ENCODE data around the gene BYSL. TPM values are rescaled to one million over a fixed set of nuclear protein-coding genes. Genes with fewer than 3 reads are reported as not detected.

Gene BYSL
- total and polyA plus RNA-seq, 9 of the 15 experiments (the other 6 are each of a cell fraction or from before 2014, with no cell fraction given): 22.2 to 92.3 (median 53.4) TPM

DNA sequence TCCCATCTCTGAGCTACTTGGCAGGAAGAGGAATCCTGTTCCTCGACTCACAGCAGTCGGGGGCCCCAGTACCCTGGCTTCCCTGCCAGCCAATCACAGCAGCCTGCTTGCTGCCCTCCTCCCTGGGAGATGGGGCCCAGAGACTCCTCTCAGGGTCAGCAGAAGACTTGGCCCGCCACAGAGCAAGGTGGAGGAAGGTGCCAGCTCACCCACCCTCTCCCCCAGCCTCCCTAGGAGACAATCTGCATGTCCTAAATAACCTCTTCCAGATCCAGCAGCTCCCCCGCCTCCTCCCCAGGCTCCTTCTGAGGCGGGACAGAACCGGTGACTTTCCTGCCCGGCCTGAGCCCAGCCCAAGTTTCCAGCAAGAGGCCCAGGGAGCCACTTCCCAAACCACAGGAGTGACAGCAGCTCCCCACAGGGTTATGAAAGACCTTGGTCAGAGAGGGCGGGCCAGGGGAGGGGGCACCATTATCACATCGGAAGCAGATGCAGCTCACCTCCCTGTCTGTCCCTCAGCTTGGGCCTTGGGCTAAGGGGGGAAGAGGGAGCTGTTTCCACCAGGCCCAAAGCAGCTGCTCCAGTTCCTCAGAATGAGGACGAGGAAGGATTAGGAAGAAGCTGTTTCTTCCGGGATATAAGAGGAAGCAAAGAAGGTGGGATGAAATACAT lies 18.0 kb downstream of the BYSL start (continued):
- TF ChIP-seq, protein P1, sequence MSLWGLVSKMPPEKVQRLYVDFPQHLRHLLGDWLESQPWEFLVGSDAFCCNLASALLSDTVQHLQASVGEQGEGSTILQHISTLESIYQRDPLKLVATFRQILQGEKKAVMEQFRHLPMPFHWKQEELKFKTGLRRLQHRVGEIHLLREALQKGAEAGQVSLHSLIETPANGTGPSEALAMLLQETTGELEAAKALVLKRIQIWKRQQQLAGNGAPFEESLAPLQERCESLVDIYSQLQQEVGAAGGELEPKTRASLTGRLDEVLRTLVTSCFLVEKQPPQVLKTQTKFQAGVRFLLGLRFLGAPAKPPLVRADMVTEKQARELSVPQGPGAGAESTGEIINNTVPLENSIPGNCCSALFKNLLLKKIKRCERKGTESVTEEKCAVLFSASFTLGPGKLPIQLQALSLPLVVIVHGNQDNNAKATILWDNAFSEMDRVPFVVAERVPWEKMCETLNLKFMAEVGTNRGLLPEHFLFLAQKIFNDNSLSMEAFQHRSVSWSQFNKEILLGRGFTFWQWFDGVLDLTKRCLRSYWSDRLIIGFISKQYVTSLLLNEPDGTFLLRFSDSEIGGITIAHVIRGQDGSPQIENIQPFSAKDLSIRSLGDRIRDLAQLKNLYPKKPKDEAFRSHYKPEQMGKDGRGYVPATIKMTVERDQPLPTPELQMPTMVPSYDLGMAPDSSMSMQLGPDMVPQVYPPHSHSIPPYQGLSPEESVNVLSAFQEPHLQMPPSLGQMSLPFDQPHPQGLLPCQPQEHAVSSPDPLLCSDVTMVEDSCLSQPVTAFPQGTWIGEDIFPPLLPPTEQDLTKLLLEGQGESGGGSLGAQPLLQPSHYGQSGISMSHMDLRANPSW (CRISPR knock-in tag; IDR thresholded peaks at IDR 0.05): 0 out of 2 replicates have a peak, but pooled peaks have one; percentile 16
- TF ChIP-seq ZNF644 (tag; IDR thresholded peaks at IDR 0.05; ENCODE audit: low read depth) (no peak), HMG20B (CRISPR knock-in tag; IDR thresholded peaks at IDR 0.05) (no peak), HIVEP1 (CRISPR knock-in tag; IDR thresholded peaks at IDR 0.05) (no peak), RBFOX2 (IDR thresholded peaks at IDR 0.05; ENCODE audit: low read depth, low read length) (peak; percentile 58; the same call in 1 of the 2 replicates), HMG20A (CRISPR knock-in tag; conservative IDR thresholded peaks at IDR 0.05) (0 out of 2 replicates have a peak, but pooled peaks have one; percentile 8), GATA2 (CRISPR knock-in tag; IDR thresholded peaks at IDR 0.05) (peak; percentile 79), ZNF253 (CRISPR knock-in tag; conservative IDR thresholded peaks at IDR 0.05) (no peak), RB1 (IDR thresholded peaks at IDR 0.05; ENCODE audit: low read depth) (peak; percentile 57; the same call in 1 of the 2 replicates)
- TF ChIP-seq, protein P2, sequence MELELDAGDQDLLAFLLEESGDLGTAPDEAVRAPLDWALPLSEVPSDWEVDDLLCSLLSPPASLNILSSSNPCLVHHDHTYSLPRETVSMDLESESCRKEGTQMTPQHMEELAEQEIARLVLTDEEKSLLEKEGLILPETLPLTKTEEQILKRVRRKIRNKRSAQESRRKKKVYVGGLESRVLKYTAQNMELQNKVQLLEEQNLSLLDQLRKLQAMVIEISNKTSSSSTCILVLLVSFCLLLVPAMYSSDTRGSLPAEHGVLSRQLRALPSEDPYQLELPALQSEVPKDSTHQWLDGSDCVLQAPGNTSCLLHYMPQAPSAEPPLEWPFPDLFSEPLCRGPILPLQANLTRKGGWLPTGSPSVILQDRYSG (tag; conservative IDR thresholded peaks at IDR 0.05; ENCODE audit: low read depth): no peak
- TF ChIP-seq, protein P3, sequence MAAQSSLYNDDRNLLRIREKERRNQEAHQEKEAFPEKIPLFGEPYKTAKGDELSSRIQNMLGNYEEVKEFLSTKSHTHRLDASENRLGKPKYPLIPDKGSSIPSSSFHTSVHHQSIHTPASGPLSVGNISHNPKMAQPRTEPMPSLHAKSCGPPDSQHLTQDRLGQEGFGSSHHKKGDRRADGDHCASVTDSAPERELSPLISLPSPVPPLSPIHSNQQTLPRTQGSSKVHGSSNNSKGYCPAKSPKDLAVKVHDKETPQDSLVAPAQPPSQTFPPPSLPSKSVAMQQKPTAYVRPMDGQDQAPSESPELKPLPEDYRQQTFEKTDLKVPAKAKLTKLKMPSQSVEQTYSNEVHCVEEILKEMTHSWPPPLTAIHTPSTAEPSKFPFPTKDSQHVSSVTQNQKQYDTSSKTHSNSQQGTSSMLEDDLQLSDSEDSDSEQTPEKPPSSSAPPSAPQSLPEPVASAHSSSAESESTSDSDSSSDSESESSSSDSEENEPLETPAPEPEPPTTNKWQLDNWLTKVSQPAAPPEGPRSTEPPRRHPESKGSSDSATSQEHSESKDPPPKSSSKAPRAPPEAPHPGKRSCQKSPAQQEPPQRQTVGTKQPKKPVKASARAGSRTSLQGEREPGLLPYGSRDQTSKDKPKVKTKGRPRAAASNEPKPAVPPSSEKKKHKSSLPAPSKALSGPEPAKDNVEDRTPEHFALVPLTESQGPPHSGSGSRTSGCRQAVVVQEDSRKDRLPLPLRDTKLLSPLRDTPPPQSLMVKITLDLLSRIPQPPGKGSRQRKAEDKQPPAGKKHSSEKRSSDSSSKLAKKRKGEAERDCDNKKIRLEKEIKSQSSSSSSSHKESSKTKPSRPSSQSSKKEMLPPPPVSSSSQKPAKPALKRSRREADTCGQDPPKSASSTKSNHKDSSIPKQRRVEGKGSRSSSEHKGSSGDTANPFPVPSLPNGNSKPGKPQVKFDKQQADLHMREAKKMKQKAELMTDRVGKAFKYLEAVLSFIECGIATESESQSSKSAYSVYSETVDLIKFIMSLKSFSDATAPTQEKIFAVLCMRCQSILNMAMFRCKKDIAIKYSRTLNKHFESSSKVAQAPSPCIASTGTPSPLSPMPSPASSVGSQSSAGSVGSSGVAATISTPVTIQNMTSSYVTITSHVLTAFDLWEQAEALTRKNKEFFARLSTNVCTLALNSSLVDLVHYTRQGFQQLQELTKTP (IDR thresholded peaks at IDR 0.05; ENCODE audit: low read depth in 1 of 2, partially characterized antibody in 2 of 2): no peak
- TF ChIP-seq, protein P4, sequence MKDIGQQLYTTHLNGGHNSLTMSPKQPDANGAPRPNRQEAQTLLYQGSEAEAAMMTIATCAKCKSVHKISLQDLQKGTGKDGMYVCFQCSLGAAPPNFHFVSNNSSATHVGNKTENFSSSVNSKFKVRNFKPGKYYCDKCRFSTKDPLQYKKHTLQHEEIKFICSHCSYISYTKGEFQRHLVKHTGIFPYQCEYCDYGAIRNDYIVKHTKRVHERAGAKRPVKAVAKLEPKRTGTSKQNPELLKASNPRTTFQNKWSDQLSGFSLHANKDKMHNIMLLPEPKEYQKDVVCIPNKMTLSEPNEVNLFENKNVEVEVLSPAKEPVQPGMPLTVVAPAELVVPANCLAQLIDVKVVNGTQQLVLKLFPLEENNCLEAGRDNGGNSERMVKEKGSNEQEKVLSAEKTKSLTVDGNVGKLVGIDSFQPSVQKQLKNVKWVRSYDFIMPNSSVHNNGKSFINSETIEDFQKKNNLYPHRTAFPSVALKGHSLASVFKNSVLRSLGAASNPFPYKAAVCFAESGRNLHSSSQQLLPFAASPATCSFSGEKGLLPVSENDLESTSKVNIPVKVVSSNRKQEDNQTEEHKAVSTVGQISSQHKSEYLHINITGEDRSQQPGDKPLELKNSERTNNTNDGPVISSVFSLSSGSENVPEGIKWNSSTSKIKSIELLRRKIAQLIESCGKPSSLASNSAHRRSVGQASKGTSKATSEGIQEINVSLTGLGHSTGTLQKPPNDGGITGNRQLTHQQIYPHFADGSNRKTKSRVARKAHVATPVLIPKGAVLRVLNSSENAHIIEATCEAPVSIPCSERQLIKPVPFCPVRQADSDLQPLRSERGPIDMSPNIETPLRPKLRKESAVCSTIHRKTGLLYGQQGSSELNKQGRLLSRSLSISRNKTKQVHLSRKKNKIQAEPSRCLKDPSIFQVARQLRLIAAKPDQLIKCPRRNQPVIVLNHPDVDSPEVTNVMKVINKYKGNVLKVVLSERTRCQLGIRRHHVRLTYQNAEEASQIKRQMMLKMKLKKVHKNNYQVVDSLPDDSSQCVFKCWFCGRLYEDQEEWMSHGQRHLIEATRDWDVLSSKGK (CRISPR knock-in tag; IDR thresholded peaks at IDR 0.05): no peak
